Measurements from ENCODE around the gene LCE1D.

The LCE1D gene, protein sequence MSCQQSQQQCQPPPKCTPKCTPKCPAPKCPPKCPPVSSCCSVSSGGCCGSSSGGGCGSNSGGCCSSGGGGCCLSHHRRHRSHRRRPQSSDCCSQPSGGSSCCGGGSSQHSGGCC

DNA sequence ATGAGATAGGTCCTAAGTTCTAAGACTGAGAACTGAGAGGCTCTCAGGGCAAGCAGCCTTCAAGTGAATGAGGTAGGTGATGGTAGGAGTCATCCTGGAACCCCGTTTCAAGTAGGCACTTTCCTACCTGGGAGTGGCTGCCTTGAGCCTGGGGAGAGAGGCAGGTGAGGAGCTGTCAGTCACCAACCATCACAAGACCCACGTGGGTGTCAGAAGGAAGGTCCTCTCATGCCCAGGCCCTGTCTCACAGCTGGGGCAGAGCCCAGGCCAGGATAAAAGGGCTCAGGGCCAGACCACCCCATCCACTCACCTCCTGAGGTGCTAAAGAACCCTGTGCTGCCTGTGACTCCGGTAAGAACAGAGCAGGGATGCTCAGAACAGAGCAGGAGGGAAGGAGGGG lies at the start of gene LCE1D:
Gene LCE1D (plus strand): TSS at position 301 of the 400 bp plus-strand sequence. CDS start 1,074 bp downstream, outside the sequence.
- DNase-seq, result no peak

DNA sequence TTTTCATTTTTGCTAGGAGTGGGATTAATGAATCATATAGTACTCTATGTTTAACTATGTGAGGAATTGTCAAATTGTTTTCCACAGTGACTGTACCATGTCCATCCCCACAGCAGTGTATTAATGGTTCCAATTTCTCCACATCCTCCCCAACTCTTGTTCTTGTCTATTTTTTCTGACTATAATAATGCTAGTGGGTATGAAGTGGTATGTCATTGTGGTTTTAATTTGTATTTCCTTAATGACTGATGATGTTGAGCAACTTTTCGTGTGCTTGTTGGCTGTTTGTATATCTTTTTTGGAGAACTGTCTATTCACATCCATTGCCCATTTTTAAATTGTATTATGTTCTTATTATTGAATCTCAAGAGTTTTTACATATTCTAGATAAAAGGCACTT lies 48.7 kb upstream of the LCE1D start:
- DNase-seq, result no peak

DNA sequence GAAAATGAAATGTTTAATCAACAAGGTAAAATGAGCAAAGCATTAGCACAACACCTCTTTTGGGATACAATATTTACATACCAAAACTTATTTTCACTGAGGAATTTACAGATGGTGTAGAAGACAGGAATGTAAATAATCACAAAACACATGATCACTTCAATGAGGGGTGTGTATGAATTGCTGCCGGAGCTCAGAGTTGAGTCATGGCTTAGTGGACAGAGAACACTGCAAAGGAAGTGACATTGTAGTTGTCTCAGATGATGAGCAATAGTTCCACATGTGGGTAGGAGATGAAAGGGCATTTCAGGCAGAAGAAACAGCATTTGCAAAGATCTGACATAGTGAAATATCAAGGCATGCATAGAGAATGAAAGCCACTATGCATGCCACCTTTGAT lies 44.3 kb upstream of the LCE1D start:
- DNase-seq, result peak; percentile 54

DNA sequence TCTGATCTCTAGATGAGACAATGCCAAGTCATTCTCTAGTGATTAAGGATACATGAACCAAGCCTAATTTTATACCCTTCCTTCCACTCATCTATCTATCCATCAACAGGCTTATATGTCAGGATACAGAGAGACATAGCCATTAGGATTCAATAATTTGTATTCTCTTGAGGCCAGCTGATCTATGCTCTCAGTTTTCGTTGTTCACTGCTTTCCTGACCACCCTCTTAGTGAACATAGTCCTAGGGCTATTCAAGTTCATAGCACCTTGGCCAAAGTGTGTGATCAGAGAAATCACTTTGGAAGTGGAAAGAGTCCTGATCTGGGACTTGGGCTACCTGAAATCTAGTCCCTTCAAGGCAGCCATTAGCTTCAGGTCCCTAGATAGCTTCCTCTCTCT lies 42.9 kb upstream of the LCE1D start:
- DNase-seq, result no peak

DNA sequence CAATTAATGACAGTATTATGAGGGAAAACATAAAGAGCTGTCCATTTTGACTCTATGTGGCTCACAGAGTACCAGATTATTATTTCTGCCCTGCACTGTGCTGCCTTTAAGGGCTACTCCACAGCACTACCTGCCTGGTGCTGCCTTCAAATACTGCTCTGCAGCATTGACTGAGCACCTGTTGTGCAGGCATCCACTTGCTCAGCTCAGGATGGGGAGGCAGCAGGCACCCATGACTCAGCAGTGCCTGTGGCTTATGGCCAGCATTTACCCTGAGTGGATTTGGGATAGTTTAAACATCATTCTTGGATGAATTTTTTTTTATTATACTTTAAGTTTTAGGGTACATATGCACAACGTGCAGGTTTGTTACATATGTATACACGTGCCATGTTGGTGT lies 39.6 kb upstream of the LCE1D start:
- DNase-seq, result no peak

DNA sequence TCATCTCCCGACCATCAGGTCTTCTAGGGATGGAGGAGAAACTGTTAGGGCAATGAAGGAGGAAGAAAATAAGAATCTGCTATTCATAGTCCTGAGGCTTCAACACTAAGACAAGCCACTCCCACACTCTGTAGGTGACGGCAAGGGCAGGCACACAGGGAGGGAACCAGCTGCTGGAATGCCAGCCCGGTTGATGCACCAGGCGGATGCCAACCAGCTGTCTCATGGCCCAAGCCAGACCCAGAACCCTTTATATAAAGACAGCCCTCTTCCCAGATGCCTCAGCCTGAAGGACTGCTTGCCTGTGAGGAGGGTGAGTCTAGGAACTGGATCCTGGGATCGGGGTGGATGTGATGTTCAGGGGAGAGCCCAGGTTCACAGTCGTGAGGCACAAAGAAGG lies 38.8 kb upstream of the LCE1D start, which contains the start of gene KPRP:
Gene KPRP (plus strand): TSS at position 279 of the 400 bp plus-strand sequence. CDS start 1,564 bp downstream, outside the sequence.
- no peak for DNase-seq

DNA sequence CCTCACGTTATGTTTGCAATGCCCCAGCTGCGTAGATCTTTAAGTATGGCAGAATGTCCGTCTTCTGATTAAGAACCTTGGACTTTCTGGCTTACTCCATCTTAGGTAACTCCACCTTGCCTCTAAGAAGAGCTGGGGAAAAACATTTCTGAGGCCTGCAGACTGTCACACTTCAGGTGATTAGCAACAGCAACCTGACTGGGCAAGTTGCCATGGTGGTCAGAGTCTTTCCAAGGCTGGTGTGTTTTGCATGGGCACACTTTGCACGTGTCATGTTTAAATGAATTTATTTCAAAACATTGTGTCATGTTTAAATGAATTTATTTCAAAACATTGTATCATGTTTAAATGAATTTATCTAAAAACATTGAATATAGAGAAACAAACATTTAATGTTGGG lies 37.9 kb upstream of the LCE1D start:
- no peak for DNase-seq

DNA sequence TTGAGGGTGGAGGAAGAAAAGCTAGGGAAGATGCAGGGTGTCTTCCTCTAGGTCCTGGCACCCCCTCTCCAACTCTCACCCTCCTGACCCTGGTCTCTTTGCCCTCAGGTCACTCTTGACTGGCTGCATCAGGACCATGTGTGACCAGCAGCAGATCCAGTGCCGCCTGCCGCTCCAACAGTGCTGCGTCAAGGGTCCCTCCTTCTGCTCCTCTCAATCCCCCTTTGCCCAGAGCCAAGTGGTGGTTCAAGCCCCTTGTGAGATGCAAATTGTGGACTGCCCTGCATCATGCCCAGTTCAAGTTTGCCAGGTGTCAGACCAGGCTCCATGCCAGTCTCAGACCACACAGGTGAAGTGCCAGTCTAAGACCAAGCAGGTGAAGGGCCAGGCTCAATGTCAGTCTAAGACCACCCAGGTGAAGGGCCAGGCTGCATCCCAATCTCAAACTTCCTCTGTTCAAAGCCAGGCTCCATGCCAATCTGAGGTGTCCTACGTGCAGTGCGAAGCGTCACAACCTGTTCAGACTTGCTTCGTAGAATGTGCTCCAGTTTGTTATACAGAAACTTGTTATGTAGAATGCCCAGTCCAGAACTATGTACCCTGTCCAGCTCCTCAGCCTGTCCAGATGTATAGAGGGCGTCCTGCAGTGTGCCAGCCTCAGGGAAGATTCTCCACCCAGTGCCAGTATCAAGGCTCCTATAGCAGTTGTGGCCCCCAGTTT lies 36.9 kb upstream of the LCE1D start:
- no peak for DNase-seq

DNA sequence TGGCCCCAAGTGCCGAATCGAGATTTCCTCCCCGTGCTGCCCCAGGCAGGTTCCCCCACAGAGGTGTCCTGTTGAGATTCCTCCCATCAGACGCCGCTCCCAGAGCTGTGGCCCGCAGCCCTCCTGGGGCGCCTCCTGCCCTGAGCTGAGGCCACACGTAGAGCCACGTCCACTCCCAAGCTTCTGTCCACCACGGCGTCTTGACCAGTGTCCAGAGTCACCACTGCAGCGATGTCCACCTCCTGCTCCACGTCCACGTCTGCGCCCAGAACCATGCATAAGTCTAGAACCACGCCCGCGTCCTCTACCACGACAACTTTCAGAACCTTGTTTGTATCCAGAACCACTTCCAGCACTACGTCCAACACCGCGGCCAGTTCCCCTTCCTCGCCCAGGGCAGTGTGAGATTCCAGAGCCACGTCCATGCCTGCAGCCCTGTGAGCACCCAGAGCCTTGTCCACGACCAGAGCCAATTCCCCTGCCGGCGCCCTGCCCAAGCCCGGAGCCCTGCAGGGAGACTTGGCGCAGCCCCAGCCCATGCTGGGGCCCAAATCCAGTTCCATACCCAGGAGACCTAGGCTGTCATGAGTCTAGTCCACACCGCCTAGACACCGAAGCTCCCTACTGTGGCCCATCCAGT lies 35.9 kb upstream of the LCE1D start:
- no peak for DNase-seq

DNA sequence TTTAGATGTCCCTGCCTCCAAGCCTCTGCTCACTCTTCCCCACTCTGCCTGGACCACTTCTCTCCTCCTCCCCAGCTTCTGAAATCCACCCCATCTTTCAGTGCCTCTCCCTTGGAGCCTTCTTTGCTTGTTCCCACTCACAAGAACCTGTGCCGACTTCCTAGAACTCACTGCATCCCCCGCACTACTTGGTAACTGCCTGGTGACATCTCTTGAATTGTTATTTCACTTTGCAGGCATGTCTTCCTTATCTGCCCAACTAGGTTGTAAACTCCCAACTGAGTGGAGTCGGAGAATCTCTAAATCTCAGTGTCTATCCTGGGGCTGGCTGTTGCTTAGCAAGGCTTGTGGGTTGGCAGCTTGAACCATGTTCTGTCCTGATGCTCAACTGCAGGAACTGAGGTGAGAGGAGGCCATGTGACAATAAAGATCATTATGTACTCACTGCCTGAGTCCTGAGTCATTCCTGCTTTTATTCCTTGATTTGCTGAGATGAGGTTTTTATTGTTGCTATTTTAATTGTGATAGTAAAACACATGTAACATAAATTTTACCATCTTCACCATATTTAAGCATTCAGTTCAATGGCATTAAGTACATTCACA lies 34.8 kb upstream of the LCE1D start:
- no peak for DNase-seq

DNA sequence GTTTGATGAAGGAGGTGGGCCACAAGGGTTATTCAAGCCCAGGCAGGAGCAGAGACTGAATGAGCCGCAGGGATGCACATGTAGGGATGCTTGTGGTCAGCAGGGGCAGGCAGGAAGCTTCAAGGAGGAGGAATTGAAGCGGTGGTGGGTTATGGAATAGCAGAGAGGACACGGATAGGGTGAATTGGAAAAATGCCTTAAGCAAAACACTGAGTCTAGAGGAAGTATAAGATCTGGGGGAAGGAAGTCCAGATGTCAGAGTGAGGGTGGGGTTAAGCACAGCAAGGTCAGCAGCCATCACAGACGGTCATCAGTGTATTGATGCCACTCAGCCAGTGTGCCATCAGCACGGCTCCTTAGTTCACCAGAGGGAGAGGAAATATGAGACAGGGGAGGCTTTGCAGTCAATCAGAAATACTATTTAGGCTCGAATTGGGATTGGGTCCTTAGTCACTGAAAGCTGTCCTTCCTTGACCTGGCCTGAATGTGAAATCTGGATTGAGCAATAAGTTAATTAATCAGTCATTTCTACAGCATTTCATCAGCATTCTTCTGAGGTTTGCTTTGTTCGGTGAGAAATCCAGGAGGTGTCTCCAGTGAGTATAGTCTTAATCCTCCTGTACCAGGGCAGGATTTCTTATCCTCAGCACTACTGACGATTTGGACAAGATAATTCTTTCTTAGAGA lies 27.5 kb upstream of the LCE1D start:
- peak; percentile 12 for DNase-seq

DNA sequence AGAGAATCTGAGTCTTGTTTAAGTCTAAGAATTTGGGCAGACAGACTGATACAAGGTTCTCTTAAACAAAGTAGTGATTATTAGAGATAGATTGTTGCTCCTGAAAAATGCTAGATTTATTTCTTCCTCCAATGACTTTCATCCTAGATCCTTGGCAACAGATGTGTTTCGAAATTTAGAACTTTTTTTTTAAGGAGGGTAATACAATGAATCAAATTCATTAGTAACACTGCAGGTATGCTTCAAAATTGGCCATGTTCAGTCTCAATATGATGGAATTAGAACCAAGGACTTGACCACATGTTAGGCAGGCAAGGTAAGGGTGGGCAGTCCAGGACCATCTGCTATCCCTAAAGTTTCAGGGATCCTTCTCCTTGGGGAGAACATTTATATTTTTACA lies 26.1 kb upstream of the LCE1D start:
- DNase-seq, result no peak

DNA sequence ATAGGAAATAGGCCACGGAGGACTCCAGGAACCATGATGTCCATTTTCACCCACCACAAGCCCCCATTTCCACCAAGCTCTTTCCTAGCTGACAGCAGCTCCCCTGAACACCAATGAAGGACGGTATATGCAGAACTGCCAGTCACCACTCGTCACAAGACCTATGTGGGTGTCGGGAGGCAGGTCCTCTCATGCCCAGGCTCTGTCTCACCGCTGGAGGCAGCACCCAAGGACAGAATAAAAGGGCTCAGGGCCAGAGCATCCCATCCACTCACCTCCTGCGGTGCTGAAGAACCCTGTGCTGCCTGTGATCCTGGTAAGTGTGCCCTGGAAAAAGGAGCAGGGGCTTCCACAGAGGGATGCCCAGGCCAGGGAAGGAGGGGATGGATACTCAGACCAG lies 21.6 kb upstream of the LCE1D start, which contains the start of gene LCE1F:
Gene LCE1F (plus strand): TSS at position 266 of the 400 bp plus-strand sequence. CDS start 1,232 bp downstream, outside the sequence.
- DNase-seq, result no peak

DNA sequence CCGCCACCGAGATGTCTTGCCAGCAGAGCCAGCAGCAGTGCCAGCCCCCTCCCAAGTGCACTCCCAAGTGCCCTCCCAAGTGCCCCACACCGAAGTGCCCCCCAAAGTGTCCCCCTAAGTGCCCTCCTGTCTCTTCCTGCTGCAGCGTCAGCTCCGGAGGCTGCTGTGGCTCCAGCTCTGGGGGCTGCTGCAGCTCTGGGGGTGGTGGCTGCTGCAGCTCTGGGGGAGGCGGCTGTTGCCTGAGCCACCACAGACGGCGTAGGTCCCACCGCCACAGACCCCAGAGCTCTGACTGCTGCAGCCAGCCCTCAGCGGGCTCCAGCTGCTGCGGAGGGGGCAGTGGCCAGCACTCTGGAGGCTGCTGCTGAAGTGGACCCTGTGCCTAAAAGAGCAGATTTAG lies 20.2 kb upstream of the LCE1D start:
- DNase-seq, result no peak

DNA sequence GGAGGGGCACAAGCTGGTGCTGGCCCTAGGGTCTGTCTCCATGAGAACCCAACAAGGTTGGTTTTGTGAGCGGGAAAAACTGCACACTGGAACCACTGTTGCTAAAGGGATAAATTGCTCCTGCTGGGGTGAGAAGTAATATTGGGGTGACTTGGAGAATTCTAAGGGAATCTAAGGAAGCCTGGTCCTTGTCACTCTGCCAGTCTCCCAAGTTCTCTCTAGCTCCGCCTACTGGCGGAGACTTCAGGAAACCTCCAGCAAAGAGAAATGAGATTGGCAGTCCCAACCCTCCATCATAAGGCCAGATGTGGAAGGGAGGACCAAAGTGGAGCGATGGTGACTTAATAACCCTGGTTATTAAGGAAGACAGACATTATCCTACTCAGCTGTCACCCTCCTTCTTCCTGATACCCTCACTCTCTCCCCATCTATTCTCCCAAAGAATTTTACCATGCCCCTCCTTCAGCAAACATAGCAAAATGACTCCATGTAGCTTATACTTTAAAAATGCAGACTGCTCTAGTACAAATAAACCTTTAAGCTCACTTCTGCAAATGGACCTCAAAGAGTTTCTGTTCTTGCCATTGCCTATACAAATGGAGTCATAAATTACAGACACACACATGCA lies 18.9 kb upstream of the LCE1D start:
- no peak for DNase-seq

DNA sequence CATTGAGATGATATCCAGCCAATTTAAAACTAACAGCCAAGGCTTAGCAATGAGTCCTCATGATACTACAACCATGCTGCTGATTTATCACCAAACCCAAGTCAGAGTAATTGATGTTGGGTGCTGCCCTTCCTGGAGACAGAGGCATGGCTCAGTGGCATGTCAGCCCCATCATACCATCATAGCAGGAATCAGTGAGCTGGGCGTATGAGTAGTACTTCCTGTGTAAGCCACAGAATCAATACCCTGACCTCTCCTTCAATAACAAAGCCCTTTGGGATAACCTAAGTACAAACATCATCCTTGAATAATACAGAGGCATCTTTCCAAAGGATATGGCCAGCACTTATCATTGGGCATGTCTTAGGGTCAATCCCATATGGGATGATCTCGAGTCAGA lies 13.4 kb upstream of the LCE1D start:
- DNase-seq, result no peak

DNA sequence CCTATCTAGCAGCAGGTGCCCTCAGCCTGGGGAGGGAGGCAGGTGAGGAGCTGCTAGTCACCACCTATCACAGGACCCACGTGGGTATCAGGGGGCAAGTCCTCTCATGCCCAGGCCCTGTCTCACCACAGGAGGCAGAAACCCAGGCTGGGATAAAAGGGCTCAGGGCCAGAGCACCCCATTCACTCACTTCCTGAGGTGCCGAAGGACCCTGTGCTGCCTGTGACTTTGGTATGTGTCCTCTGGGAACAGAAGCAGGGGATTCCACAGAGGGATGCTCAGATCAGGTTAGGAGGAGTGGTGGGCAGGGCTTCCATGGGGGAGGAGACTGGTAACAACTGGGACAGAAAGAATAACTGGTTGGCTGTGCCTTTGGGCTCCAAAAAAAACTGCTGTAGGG lies 10.4 kb upstream of the LCE1D start, which contains the start of gene LCE1E:
Gene LCE1E (plus strand): TSS at position 181 of the 400 bp plus-strand sequence. CDS start 1,043 bp downstream, outside the sequence.
- no peak for DNase-seq

DNA sequence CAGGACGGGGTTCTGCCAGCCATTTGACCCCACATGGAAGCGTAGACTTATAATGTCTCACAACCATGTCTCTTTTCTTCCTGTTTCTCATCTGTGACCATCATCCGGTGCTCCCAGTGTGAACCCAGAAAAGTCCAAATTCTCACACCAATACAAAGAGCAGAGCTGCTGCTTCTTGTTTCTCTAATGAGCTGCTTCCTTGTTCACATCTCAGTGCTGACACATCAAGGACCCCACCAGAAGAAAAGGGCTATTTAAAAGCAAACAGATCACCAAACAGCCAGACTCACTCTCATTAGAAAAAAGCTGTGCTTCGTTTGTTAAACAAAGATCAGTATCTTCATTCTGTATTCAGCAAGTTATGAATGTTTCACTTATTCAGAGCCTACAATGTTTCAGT lies 835 bp upstream of the LCE1D start:
- no peak for DNase-seq

DNA sequence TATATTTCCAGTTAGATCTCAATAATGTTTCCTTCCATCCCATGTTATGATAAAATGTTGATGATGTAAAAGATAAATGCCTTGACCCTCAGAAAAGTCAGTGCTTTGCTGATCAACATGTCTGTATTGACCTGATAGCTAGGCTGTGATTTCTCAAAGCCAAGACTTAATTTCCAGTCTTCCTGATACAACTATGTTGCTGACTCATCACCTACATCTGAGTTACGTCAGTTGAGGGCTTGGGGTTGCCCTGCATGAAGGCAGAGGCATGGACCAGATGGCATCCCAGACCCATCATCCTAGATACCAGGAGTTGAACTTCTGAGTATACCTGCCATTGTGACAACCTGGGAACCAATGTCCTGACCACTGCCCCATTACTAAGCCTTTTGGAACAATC lies 4.8 kb downstream of the LCE1D start:
- DNase-seq, result no peak

DNA sequence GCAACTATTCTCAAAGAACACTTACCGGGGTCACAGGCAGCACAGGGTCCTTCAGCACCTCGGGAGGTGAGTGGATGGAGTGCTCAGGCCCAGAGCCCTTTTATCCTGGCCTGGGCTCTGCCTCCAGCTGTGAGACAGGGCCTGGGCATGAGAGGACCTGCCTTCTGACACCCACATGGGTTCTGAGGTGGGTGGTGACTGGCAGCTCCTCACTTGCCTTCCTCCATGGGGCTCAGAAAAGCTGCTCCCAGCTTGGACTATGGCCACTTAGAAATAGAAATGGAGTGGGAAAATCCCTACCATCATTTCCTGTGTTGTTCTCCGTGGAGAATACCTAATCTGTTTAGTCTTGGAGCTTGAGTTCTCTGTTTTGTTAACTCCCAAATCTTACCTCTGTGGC lies 10.1 kb downstream of the LCE1D start, which contains the start of gene LCE1C:
Gene LCE1C (minus strand): TSS at position 76 of the 400 bp plus-strand sequence. CDS start 1,173 bp downstream, outside the sequence.
- DNase-seq, result no peak

DNA sequence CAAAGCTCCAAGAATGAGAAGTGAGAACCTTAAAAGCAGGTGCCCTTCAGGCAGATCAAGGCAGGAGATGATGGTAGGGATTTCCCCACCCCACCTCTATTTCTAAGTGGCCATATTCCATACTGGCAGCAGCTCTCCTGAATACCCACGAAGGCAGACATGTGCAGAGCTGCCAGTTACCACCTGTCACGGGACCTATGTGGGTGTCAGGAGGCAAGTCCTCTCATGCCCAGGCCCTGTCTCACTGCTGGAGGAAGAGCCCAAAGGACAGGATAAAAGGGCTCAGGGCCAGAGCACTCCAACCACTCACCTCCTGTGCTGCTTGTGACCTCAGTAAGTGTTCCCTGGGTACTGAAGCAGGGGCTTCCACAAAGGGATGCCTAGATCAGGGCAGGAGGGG lies 14.5 kb downstream of the LCE1D start:
- DNase-seq, result no peak

DNA sequence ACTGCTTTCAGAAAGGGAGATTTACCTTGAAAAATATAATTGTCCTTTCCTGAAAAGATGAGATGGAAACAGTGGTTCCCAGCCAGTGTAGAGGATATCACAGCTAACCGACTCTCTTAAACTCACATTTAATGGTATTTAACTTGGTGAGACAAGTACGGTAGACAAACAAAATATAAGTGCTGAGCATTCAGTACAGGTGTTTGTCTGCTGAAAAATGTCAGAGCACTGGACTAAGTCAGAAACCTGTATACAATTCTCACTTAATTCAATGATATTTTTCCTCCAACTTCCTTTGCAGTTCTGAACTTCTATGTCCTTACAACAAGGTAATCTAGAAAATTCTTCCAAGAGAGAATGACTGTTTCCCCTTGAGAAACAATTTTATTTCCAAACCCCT lies 15.2 kb downstream of the LCE1D start, which contains the start of gene LCE1B:
Gene LCE1B (plus strand): TSS at position 301 of the 400 bp plus-strand sequence. CDS start 476 bp downstream, outside the sequence.
- DNase-seq, result no peak
